Mesangial cell (primary cell): ENCODE results near the gene ANKRD39. TPM values are rescaled to one million over a fixed set of nuclear protein-coding genes. Genes with fewer than 3 reads are reported as not detected.

Experiments
- total RNA-seq: library from RNA; depleted of rRNA; stranded (reverse); fragments of >200 nt; gene quantifications from 2 replicates; pipeline ENCODE4 v1.2.3, GENCODE V29; 2015

Gene ANKRD39, protein sequence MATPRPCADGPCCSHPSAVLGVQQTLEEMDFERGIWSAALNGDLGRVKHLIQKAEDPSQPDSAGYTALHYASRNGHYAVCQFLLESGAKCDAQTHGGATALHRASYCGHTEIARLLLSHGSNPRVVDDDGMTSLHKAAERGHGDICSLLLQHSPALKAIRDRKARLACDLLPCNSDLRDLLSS
- 22.1 and 34.7 TPM in 2 replicates for total RNA-seq

GRCh38 chr2:96857667-96858372 is at the start of gene ANKRD39:
TSS of gene ANKRD39 (minus strand) at chr2:96858016. CDS start at chr2:96857987, 29 bp downstream.

DNA sequence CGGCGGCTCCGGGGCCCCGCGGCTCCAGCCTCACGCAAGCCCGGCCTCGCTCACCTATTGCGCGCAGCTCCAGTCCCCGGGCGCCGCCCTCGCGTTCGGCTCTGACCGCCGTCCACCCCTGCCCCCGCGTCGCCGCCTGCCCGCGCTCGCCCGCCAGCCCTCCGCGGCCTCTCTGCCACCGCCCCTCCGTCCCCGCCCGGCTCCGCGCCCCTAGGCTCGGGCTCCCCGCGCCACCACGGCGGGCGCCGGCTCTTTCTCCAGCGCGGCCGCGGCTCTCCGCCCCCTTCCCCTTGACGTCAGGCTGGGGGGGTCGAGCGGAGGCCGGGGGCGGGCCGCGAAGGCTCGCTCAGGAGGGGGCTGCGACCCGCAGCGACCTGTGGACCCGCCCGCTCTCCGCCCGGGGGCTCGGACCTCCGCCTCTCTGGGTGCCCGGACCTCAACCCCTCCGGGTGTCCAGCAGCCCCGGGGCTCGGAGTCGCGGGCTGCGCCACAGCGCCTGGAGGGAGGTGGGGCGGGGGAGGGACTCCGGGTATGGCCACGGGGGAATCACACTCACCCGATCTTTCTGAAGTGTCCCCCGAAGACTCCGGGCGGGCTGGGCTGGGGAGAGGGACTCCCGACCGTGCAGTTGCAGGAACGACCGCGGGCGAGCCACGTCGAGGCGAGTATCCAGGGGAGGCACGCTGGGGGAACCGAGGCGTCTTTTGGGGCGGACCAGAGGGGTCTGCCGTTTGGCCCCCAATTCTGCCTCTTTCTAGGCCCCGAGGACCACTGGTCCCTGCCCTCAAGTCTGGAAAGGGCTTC is 12.2 kb upstream of the ANKRD39 start, which contains the start of gene SEMA4C:
Gene SEMA4C, minus strand, starts transcription at position 259 of the 804 bp plus-strand sequence. CDS start 2,194 bp downstream, outside the sequence.

GRCh38 chr2:96843538-96844268 is 14.1 kb downstream of the ANKRD39 start, which contains the start of gene ANKRD23:
TSS of gene ANKRD23 (minus strand) at chr2:96844021. CDS start at chr2:96843992, 29 bp downstream.

GRCh38 chr2:96816127-96816835 is 41.5 kb downstream of the ANKRD39 start, which contains the start of gene CNNM3:
TSS of gene CNNM3 (plus strand) at chr2:96816268. CDS start at chr2:96816278, 10 bp downstream.

Other genes with a start within 250 kb of the ANKRD39 start
- gene KANSL3, start 219.7 kb downstream of the ANKRD39 start, total RNA-seq, result 21.3 and 33.5 TPM in 2 replicates
- under 0.01 TPM in 1 of 2 replicates, not detected in the other for gene FER1L5, start 215.3 kb downstream of the ANKRD39 start, total RNA-seq
- gene LMAN2L, start 118.0 kb downstream of the ANKRD39 start, total RNA-seq, result 13.1 and 16.3 TPM in 2 replicates
- gene CNNM4, start 97.1 kb downstream of the ANKRD39 start, total RNA-seq, result 8.0 and 8.8 TPM in 2 replicates
- 7.2 and 13.6 TPM in 2 replicates for gene CNNM3, start 41.7 kb downstream of the ANKRD39 start, total RNA-seq
- 0.49 and 1.9 TPM in 2 replicates for gene ANKRD23, start 14.0 kb downstream of the ANKRD39 start, total RNA-seq
- 24.6 and 50.6 TPM in 2 replicates for gene SEMA4C, start 12.1 kb upstream of the ANKRD39 start, total RNA-seq
- not detected in 2 replicates for gene FAM178B, start 128.6 kb upstream of the ANKRD39 start, total RNA-seq
- 6.2 and 16.6 TPM in 2 replicates for gene FAHD2B, start 236.9 kb upstream of the ANKRD39 start, total RNA-seq